GM19238 (cell line): Measurements from ENCODE around the gene MRPS18A.

ENCODE experiments used
- DNase-seq: peaks from one replicate; pipeline ENCODE4 v3.0.0; 2011; ENCODE audit warnings: low spot score; ENCODE audit not compliant: insufficient read length

The MRPS18A gene

GRCh38 chr6:43698584-43699349, 11.2 kb upstream of the MRPS18A start:
- DNase-seq = no peak

GRCh38 chr6:43697421-43697820, 9.8 kb upstream of the MRPS18A start:
- DNase-seq = no peak

- DNase-seq = no peak
Observed at GRCh38 chr6:43695967-43696291, 8.3 kb upstream of the MRPS18A start.

- DNase-seq = no peak
Observed at GRCh38 chr6:43695215-43695966, 7.8 kb upstream of the MRPS18A start.

GRCh38 chr6:43689421-43689820, 1.8 kb upstream of the MRPS18A start:
- no peak for DNase-seq

- DNase-seq = no peak
Observed at GRCh38 chr6:43687079-43687436, 533 bp downstream of the MRPS18A start.

GRCh38 chr6:43683708-43684455, 3.7 kb downstream of the MRPS18A start:
- DNase-seq = peak; percentile 41

GRCh38 chr6:43682724-43683429, 4.7 kb downstream of the MRPS18A start:
- DNase-seq = no peak

- no peak for DNase-seq
Observed at GRCh38 chr6:43681303-43681702, 6.3 kb downstream of the MRPS18A start.

GRCh38 chr6:43680308-43681200, 7.0 kb downstream of the MRPS18A start:
- DNase-seq = no peak

- DNase-seq = no peak
Observed at GRCh38 chr6:43679057-43679456, 8.5 kb downstream of the MRPS18A start.

- no peak for DNase-seq
Observed at GRCh38 chr6:43678341-43678740, 9.2 kb downstream of the MRPS18A start.

- no peak for DNase-seq
Observed at GRCh38 chr6:43677759-43678158, 9.8 kb downstream of the MRPS18A start.

GRCh38 chr6:43676962-43677606, 10.5 kb downstream of the MRPS18A start:
- DNase-seq = no peak

- no peak for DNase-seq
Observed at GRCh38 chr6:43674921-43675320, 12.7 kb downstream of the MRPS18A start.

GRCh38 chr6:43674291-43674690, 13.3 kb downstream of the MRPS18A start:
- no peak for DNase-seq

- DNase-seq = no peak
Observed at GRCh38 chr6:43673444-43674084, 14.0 kb downstream of the MRPS18A start.

- DNase-seq = no peak
Observed at GRCh38 chr6:43671801-43672690, 15.5 kb downstream of the MRPS18A start.
